PC-3 (cell line): ENCODE results near the gene GALNT2. TPM values are rescaled to one million over a fixed set of nuclear protein-coding genes. Genes with fewer than 3 reads are reported as not detected.
A peak's percentile ranks its signal among the peaks of the same experiment; 100 is the strongest.

Source experiments
- ATAC-seq: fragments of 200-7000 bp; cut with Tn5 transposase; 2 replicates; pipeline ENCODE4 v1.9.1; 2020; ENCODE audit warnings: mild to moderate bottlenecking, moderate library complexity
- BruUV-seq: library from RNA; stranded (reverse); fragments of 400-500 nt; replicated peaks from 2 replicates; lab custom pipeline; 2021; lab: Mats Ljungman, UMichigan
- CTCF ChIA-PET: fragments of 300-600 bp; sonication (Branson Sonifier 250); formaldehyde crosslinking; loops from one replicate; lab custom pipeline; 2022; ENCODE audit warnings: antibody characterized with exemption; lab: Charles Lee
- POLR2A ChIA-PET: fragments of 300-600 bp; sonication (Branson Sonifier 250); formaldehyde crosslinking; loops from one replicate; lab custom pipeline; 2022; ENCODE audit warnings: antibody characterized with exemption; ENCODE audit not compliant: unreplicated experiment; lab: Charles Lee
- DNase-seq: peaks from one replicate; pipeline ENCODE4 v3.0.0-alpha.2; 2015
- H2AFZ ChIP-seq: fragments of 300-600 bp; sonication (generic); 2 replicates; pipeline ENCODE4 v1.6.0; 2016; ENCODE audit warnings: antibody characterized with exemption, low read length
- H3F3A ChIP-seq: fragments of 300-600 bp; sonication (generic); one replicate; pipeline ENCODE4 v1.6.0; 2017; ENCODE audit warnings: antibody characterized with exemption, low read length, control low read depth, mild to moderate bottlenecking; ENCODE audit not compliant: unreplicated experiment
- H3K27ac ChIP-seq: fragments of 300-600 bp; sonication (generic); 2 replicates; pipeline ENCODE4 v1.5.1; 2016; ENCODE audit warnings: mild to moderate bottlenecking, low read length
- H3K27me3 ChIP-seq: fragments of 300-600 bp; sonication (generic); 2 replicates; pipeline ENCODE4 v1.6.1; 2016; ENCODE audit warnings: low read length, mixed read lengths
- H3K36me3 ChIP-seq: fragments of 300-600 bp; sonication (generic); 2 replicates; pipeline ENCODE4 v1.6.1; 2016; ENCODE audit warnings: low read depth, mixed run types, low read length, mixed read lengths
- H3K4me1 ChIP-seq: fragments of 300-600 bp; sonication (generic); 2 replicates; pipeline ENCODE4 v1.5.1; 2016; ENCODE audit warnings: low read length; ENCODE audit not compliant: insufficient read depth
- H3K4me2 ChIP-seq: fragments of 300-600 bp; sonication (generic); 2 replicates; pipeline ENCODE4 v1.6.0; 2016; ENCODE audit warnings: low read length
- H3K4me3 ChIP-seq: fragments of 300-600 bp; sonication (generic); 2 replicates; pipeline ENCODE4 v1.5.1; 2016; ENCODE audit warnings: mild to moderate bottlenecking, low read length, mixed read lengths
- H3K79me2 ChIP-seq: fragments of 300-600 bp; sonication (generic); 2 replicates; pipeline ENCODE4 v1.6.1; 2017; ENCODE audit warnings: low read length, mixed read lengths
- H3K9ac ChIP-seq: fragments of 300-600 bp; sonication (generic); 2 replicates; pipeline ENCODE4 v1.6.0; 2016; ENCODE audit warnings: mild to moderate bottlenecking, low read length
- H3K9me2 ChIP-seq: fragments of 300-600 bp; sonication (generic); replicated peaks from 2 replicates; pipeline ENCODE4 v1.6.1; 2016; ENCODE audit warnings: mixed run types, low read length, mixed read lengths
- H3K9me3 ChIP-seq: fragments of 300-600 bp; sonication (generic); 2 replicates; pipeline ENCODE4 v1.6.1; 2016; ENCODE audit warnings: low read length, mixed read lengths
- H4K20me1 ChIP-seq: fragments of 300-600 bp; sonication (generic); 2 replicates; pipeline ENCODE4 v1.6.1; 2016; ENCODE audit warnings: low read length, mixed read lengths
- CTCF ChIP-seq: fragments of 300-600 bp; sonication (generic); conservative IDR thresholded peaks from 2 replicates; pipeline ENCODE4 v1.5.1; 2017; ENCODE audit warnings: antibody characterized with exemption, low read depth, mild to moderate bottlenecking, low read length
- EZH2 ChIP-seq: fragments of 300-600 bp; sonication (generic); IDR thresholded peaks from one replicate; pipeline ENCODE4 v1.6.1; 2017; ENCODE audit warnings: antibody characterized with exemption, mild to moderate bottlenecking, low read length; ENCODE audit not compliant: unreplicated experiment
- EZH2phosphoT487 ChIP-seq: fragments of 300-600 bp; sonication (generic); IDR thresholded peaks from 2 replicates; pipeline ENCODE4 v1.6.1; 2018; ENCODE audit warnings: mild to moderate bottlenecking, antibody characterized with exemption, low read length, borderline replicate concordance
- intact Hi-C: fragments of 100-400 bp; cut with micrococcal nuclease; formaldehyde crosslinking; loops from 2 replicates; pipeline ENCODE4 v1.9.0; 2023
- total RNA-seq: library from RNA; depleted of rRNA; stranded (reverse); fragments of >200 nt; gene quantifications from 2 replicates; pipeline ENCODE4 v1.2.3, GENCODE V29; 2014

The GALNT2 gene
- total RNA-seq, 1 experiment from 2014 or later = 182 TPM

GRCh38 chr1:230220907-230221306 is 153.9 kb downstream of the GALNT2 start:
- peaks cover 12% of the 10 kb centered on the region; the same call in 1 of the 2 replicates for H4K20me1 ChIP-seq
- no peak overlapping the region for H3K4me2 ChIP-seq
- peaks cover 88% of the 10 kb centered on the region for H3K79me2 ChIP-seq
- no peaks in the 10 kb centered on the region for H3K27me3 ChIP-seq
- no peak for DNase-seq
- TF ChIP-seq CTCF (no peak), EZH2phosphoT487 (no peak), EZH2 (no peak)
- no TSS peak for BruUV-seq
- H3K4me3 ChIP-seq = no peak overlapping the region
- no peaks in the 10 kb centered on the region for H3K36me3 ChIP-seq
- ChIA-PET CTCF (no interaction called here), POLR2A (no interaction called here)
- H3K27ac ChIP-seq = no peak overlapping the region
- intact Hi-C loops = no loop called here
- no peak for ATAC-seq
- no peak overlapping the region for H3K9ac ChIP-seq
- H3K9me2 ChIP-seq = no peaks in the 10 kb centered on the region
- no peak overlapping the region for H2AFZ ChIP-seq
- H3K4me1 ChIP-seq = no peaks in the 10 kb centered on the region
- H3K9me3 ChIP-seq = no peaks in the 10 kb centered on the region
- H3F3A ChIP-seq = no peaks in the 10 kb centered on the region

DNA sequence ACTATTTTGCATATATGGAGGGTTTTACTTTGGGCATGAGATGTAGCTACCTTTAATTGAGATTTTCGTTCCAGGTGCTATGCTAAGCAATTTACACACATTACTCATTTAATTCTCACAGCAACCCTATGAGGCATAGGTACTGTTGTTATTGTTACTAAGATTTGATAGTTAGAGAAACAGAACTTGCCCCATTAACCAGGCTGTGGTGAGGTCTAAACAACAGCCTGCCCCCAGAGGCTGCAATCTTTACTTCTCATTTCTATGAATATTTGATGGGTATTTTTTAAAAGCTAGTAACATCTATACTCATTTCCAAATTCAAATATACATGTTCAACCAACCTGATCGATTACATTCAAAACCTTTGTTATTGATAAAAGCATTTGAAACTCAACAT is 155.6 kb downstream of the GALNT2 start:
- Histone ChIP-seq H3K27ac (no peak overlapping the region), H3F3A (no peaks in the 10 kb centered on the region), H3K36me3 (no peaks in the 10 kb centered on the region), H3K79me2 (peaks cover 73% of the 10 kb centered on the region), H4K20me1 (peaks cover 12% of the 10 kb centered on the region; the same call in 1 of the 2 replicates), H3K4me3 (no peak overlapping the region), H3K4me1 (no peaks in the 10 kb centered on the region), H3K9me3 (no peaks in the 10 kb centered on the region), H3K9me2 (no peaks in the 10 kb centered on the region), H3K4me2 (no peak overlapping the region), H3K27me3 (no peaks in the 10 kb centered on the region), H2AFZ (no peak overlapping the region), H3K9ac (no peak overlapping the region)
- ATAC-seq (peak; percentile 32; the same call in 1 of the 2 replicates), DNase-seq (peak; percentile 23)
- no TSS peak for BruUV-seq
- no peak for TF ChIP-seq EZH2phosphoT487
- TF ChIP-seq CTCF = peak; percentile 51
- intact Hi-C loops = no loop called here
- ChIA-PET POLR2A (no interaction called here), CTCF (interaction anchor here (0.7 kb wide), 1 partner anchor 118 kb away, joined by 5 read pairs; no protein-coding TSS in a partner anchor)

DNA sequence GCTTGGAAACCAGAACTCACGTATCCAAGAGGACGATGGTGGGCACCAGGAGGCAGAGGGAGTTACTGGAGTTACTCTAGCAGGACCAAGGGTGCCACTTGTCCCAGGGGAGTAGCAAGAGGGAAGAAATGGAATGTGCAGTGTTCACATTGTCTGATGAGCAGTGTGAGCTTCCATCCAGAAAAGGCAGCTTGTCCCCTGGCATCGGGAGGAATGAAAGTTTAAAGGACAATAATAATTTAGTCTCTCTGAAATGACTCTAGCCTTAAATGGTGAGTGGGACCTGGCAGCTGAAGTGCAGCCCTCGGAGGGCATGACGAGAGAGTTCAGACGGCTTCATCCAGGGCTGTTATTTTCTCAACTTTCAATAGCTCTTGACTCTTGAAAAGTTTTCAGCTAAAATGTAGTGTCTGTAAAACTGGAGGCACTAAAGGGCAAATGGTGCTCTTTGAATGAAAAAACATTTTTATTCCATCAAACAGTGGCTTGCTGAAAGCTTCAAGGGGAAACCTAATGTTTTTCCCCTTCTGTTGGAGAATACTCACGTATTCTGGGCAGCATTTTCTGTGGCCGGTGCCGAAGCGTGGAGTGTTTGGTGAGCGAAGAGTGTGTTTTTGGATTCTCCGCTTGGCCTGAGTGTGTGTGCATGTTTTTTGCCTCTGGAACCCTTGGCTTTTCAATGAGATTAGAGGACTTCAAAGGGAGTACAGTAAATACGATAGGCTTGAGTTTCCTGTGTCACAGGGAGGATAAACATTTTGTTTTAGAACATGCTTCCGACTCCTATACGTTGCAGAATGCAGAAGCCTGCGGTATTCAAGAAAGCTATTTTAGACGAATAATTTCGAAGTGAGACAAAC is 157.3 kb downstream of the GALNT2 start:
- H3K79me2 ChIP-seq = peaks cover 57% of the 10 kb centered on the region
- no peaks in the 10 kb centered on the region for H3F3A ChIP-seq
- ChIA-PET CTCF (no interaction called here), POLR2A (no interaction called here)
- no peak for ATAC-seq
- no peak overlapping the region for H3K4me3 ChIP-seq
- no peak overlapping the region for H3K9ac ChIP-seq
- H3K4me1 ChIP-seq = no peaks in the 10 kb centered on the region
- peaks cover 12% of the 10 kb centered on the region; the same call in 1 of the 2 replicates for H4K20me1 ChIP-seq
- H3K27ac ChIP-seq = no peak overlapping the region
- no peak overlapping the region for H3K4me2 ChIP-seq
- H3K36me3 ChIP-seq = no peaks in the 10 kb centered on the region
- TF ChIP-seq EZH2 = no peak
- TF ChIP-seq CTCF = no peak
- TF ChIP-seq EZH2phosphoT487 = no peak
- no TSS peak for BruUV-seq
- no peaks in the 10 kb centered on the region for H3K9me3 ChIP-seq
- no peak overlapping the region for H2AFZ ChIP-seq
- intact Hi-C loops = no loop called here
- no peaks in the 10 kb centered on the region for H3K9me2 ChIP-seq
- no peak for DNase-seq
- H3K27me3 ChIP-seq = no peaks in the 10 kb centered on the region
